ENCODE measurements around the gene GDF9. TPM values are rescaled to one million over a fixed set of nuclear protein-coding genes. Genes with fewer than 3 reads are reported as not detected.
"Not testable (repeated sequence)": the region's sequence is repeated elsewhere in the genome, so short reads cannot be mapped to it uniquely, and the experiment has no call there.

Gene GDF9
- total RNA-seq, 1 experiment from 2014 or later, result 0.30 TPM

DNA sequence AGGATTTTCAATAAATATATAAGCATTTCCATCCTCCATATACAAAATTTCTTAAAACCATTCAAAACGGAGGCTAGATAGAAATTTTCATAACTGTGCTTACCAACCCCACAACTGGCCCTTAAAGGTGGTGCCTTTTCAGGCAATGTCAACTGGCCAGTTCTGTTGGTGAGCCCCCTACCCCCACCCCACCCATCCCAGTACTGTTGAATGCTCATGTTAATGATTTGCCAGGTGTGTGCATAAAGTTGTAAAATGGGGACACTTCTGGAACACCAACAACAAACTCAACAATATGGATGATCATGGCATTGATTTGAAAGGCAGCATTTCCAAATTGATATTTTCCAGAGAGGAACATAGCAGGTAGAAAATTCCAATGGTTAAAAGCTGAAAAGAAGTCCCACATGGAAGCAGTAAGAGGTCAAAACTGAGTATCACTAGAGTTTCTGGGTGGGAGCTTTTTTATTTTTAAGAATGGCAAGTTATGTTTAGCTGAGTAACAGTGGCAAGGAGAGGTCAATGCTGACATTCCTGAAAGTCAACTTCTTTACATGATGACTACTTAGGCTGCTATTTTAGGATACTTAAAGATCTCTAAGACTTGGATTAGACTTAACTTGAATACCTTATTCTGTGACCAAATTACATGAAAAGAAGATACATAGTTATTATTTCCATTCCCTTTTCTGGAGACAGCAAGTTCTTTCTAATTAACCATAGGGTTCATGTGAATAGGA is 9.9 kb upstream of the GDF9 start:
- DNase-seq (ENCODE audit: low read depth), result no peak
- in situ Hi-C loops (cut with HindIII; ENCODE audit: low pct_unique_long_range_greater_than_20kb, low sequenced_read_pairs), result no loop called here

GRCh38 chr5:132873930-132874271 is 7.6 kb upstream of the GDF9 start:
- no peak for DNase-seq (ENCODE audit: low read depth)
- in situ Hi-C loops (cut with HindIII; ENCODE audit: low pct_unique_long_range_greater_than_20kb, low sequenced_read_pairs), result no loop called here

GRCh38 chr5:132873119-132873929 is 7.1 kb upstream of the GDF9 start, which contains the start of gene LEAP2:
Gene LEAP2, plus strand, starts transcription at chr5:132873668. Its CDS starts 27 bp downstream, at chr5:132873695.
- in situ Hi-C loops (cut with HindIII; ENCODE audit: low pct_unique_long_range_greater_than_20kb, low sequenced_read_pairs), result no loop called here
- peak; percentile 31 for DNase-seq (ENCODE audit: low read depth)

DNA sequence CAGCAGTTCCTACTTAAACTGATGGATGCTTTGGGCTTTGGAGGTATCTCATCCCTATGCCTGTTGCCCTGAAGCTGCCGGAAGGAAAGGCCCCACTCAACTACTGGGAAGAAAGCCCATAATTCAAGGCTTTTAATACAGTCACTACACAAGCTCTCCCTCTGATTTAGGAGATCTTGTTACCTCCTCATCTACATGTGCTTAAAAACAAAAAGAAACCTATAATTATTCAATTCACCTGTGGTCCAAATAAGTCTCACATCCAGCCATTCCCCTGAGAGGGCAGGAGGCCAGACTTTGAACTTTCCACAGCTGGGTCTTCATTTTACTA is 6.5 kb upstream of the GDF9 start:
- in situ Hi-C loops (cut with HindIII; ENCODE audit: low pct_unique_long_range_greater_than_20kb, low sequenced_read_pairs), result no loop called here

DNA sequence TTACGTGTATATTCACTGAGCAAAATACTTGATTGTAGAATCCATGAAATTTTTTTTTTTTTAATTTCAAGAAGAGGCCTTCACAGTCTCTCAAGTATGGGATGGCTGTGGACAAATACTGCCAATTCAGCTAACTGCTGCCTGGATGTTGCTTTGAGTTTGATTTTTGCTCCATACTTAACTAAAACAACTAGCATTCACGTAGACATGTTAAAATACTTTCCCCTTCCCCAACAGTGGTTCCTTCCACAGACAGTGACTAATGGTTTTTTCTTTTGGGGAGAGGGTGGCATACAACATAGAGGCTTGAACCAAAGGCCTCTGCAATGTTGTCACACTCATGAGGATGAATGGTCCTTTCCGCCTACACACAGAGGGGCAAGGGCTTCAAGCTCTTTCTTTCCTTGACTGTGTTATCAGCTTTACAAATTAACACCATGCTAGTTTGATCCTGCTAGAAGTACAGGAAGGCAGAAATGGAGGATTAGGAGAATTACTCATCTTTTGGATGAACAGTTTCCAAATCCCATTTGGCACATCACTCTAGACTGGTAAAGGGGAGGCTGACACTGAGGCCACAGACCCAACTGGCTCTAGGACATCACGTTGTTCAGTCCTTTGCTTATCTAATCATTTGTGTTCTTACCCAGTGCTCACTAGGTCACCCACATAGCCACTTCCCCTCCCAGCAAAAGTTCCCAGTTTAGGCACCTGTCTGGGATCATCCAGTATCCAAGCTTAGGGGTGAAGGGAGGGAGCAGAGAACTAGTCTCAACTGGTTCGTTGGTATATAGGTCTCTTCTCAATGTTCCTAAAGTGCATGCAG is 5.4 kb upstream of the GDF9 start:
- in situ Hi-C loops (cut with HindIII; ENCODE audit: low pct_unique_long_range_greater_than_20kb, low sequenced_read_pairs), result no loop called here
- no peak for DNase-seq (ENCODE audit: low read depth)

More for the DNA sequence above, 6.5 kb upstream of the GDF9 start:
- DNase-seq (ENCODE audit: low read depth), result no peak

- in situ Hi-C loops (cut with HindIII; ENCODE audit: low pct_unique_long_range_greater_than_20kb, low sequenced_read_pairs), result no loop called here
- DNase-seq (ENCODE audit: low read depth), result no peak
Observed at GRCh38 chr5:132870801-132871200, 4.5 kb upstream of the GDF9 start.

DNA sequence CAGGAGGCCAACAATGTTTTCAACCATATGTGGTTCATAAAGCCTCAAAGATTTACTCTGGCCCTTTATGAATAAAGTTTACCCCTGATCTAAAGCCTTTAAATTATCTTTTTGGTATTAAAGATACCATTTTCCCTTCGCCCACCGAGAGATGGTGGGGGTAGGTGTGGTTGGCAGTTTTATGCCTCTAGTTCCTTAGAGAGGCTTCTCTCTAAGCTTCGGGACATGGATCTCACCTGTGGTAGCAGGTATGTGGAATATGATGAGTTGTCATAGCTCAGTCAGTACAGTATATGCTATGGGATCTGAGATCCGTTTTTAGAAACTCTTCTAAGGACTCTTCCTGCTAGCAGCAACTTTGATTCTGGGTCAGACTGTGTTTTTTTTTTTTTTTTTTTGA is 2.5 kb upstream of the GDF9 start:
- DNase-seq (ENCODE audit: low read depth), result no peak
- in situ Hi-C loops (cut with HindIII; ENCODE audit: low pct_unique_long_range_greater_than_20kb, low sequenced_read_pairs), result no loop called here

- in situ Hi-C loops (cut with HindIII; ENCODE audit: low pct_unique_long_range_greater_than_20kb, low sequenced_read_pairs), result no loop called here
- DNase-seq (ENCODE audit: low read depth), result no peak
Observed at GRCh38 chr5:132867046-132867451, 780 bp upstream of the GDF9 start.

DNA sequence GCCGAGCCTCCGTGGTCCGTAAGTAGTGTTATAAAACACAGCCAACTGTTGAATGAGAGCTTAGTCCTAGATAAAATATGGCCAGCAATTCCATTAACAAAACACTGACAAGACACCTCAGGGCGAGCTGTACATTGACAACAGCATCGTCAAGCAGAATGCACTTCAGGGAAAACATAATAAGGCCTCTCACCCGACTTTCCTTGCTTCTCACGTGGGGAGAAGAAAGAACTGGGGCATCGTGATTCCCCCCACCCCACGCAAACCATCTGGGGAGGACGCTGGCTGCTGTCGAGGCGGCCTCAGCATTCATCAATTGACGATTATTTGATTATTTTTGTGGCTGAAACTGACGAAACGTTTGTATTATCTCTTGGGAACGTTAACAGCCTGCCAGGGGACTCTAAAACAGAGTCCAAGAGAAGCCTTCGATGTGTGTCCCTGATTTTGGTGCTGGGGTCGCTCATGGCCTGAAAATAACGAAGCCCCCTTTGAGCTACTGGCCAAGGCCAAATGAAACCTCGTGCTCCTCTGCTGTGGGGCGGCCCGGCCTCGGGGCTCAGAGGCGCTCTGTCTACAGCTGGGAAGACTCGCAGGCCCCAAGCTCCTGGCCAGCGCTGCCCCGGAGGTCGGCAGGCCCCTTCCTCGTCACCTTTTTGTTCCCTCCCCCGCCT is 464 bp downstream of the GDF9 start:
- DNase-seq (ENCODE audit: low read depth), result no peak
- in situ Hi-C loops (cut with HindIII; ENCODE audit: low pct_unique_long_range_greater_than_20kb, low sequenced_read_pairs), result no loop called here

- DNase-seq (ENCODE audit: low read depth), result no peak
- in situ Hi-C loops (cut with HindIII; ENCODE audit: low pct_unique_long_range_greater_than_20kb, low sequenced_read_pairs), result no loop called here
Observed at GRCh38 chr5:132860742-132861141, 5.5 kb downstream of the GDF9 start.

GRCh38 chr5:132859889-132860437 is 6.3 kb downstream of the GDF9 start:
- no peak for DNase-seq (ENCODE audit: low read depth)
- in situ Hi-C loops (cut with HindIII; ENCODE audit: low pct_unique_long_range_greater_than_20kb, low sequenced_read_pairs), result no loop called here

DNA sequence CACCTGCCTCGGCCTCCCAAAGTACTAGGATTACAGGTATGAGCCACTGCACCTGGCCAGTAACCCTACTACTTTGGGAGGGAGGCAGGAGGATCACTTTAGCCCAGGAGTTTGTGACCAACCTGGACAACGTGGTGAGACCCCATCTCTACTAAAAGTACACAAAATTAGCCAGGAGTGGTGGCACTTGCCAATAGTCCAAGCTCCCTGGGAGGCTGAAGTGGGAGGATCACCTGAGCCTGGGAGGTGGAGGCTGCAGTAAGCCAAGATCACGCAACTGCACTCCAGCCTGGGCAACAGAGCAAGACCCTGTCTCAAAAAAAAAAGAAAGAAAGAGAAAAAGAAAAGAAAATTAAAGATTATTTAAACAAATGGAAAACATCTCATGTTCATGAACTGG is 10.3 kb downstream of the GDF9 start:
- in situ Hi-C loops (cut with HindIII; ENCODE audit: low pct_unique_long_range_greater_than_20kb, low sequenced_read_pairs), result no loop called here
- no peak for DNase-seq (ENCODE audit: low read depth)

GRCh38 chr5:132854992-132855391 is 11.3 kb downstream of the GDF9 start:
- DNase-seq (ENCODE audit: low read depth); in situ Hi-C loops (cut with HindIII; ENCODE audit: low pct_unique_long_range_greater_than_20kb, low sequenced_read_pairs): not testable (repeated sequence)

- no peak for DNase-seq (ENCODE audit: low read depth)
- in situ Hi-C loops (cut with HindIII; ENCODE audit: low pct_unique_long_range_greater_than_20kb, low sequenced_read_pairs), result no loop called here
Observed at GRCh38 chr5:132854301-132854700, 12.0 kb downstream of the GDF9 start.

- no peak for DNase-seq (ENCODE audit: low read depth)
- in situ Hi-C loops (cut with HindIII; ENCODE audit: low pct_unique_long_range_greater_than_20kb, low sequenced_read_pairs), result no loop called here
Observed at GRCh38 chr5:132853790-132854189, 12.5 kb downstream of the GDF9 start.

DNA sequence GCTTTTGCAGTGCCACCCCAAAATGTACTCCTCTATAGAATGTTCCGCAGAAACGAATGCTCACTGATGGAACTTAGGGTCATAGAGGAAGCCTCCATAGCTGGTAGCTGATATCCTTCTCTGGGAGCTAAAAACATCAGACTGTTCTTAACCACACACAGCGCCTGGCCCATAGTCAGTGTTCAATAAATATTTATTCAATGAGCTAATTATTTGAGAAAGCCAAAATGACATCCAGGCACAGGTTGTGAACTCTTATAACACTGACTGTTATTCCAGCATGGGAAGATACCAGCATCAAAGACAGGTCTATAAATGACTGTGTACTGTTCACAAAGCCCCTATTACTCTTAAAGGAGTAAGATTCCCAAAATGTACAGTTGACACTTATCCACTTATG is 12.9 kb downstream of the GDF9 start:
- no peak for DNase-seq (ENCODE audit: low read depth)
- in situ Hi-C loops (cut with HindIII; ENCODE audit: low pct_unique_long_range_greater_than_20kb, low sequenced_read_pairs), result no loop called here

DNA sequence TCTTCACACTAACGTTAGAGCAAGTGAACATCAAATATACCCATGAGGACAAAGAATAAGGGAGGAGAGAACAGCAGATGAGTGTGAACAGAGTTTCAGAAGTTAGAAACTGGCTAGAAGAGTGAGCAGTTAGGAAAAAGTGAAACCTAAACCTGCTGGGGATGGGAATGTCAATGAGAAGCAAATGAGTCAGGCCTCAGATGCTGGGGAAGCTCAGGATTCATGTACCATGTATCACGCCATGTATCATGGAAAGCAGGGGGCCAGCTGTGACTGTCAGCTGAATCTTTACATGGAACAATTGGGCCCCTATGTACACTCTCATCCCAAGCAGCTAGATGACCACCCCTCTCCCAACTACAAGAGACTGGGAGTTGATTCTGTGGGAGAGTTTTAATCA is 16.2 kb downstream of the GDF9 start:
- in situ Hi-C loops (cut with HindIII; ENCODE audit: low pct_unique_long_range_greater_than_20kb, low sequenced_read_pairs), result no loop called here
- DNase-seq (ENCODE audit: low read depth), result no peak

GRCh38 chr5:132849347-132849746 is 16.9 kb downstream of the GDF9 start:
- DNase-seq (ENCODE audit: low read depth), result no peak

More at GRCh38 chr5:132849347-132849746, 16.9 kb downstream of the GDF9 start:
- in situ Hi-C loops (cut with HindIII; ENCODE audit: low pct_unique_long_range_greater_than_20kb, low sequenced_read_pairs), result no loop called here
